Kasumi-1 (cell line): ENCODE measurements around the gene C16orf95.
A peak's percentile ranks its signal among the peaks of the same experiment; 100 is the strongest.

Experiments used
- DNase-seq, 2 experiments: peaks; one replicate each; lab custom pipeline; 2025; lab: John Stamatoyannopoulos, UW

C16orf95 gene

DNA sequence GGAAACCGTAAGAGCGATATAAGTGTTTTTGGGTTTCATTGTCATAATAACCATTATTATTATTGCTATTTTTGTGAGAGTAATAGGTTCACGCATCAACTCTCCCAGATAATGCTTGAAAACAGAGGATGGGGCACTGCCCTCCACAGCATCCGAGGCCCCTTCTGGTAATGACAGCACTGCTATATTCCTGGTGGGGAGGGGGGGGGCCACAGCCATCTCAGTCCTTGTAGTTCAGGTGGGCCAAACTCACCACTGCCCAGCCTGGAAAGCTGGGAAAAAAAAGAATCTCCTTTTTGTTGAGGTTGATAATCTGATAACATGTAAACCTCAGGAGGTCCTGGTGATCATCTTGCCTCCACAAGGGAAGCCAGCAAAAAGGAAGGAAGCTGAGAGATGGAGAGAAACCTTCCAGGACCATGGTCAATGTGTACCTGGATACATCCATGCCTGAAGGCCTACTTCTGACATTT is 706 bp downstream of the C16orf95 start:
- no peak for DNase-seq

DNA sequence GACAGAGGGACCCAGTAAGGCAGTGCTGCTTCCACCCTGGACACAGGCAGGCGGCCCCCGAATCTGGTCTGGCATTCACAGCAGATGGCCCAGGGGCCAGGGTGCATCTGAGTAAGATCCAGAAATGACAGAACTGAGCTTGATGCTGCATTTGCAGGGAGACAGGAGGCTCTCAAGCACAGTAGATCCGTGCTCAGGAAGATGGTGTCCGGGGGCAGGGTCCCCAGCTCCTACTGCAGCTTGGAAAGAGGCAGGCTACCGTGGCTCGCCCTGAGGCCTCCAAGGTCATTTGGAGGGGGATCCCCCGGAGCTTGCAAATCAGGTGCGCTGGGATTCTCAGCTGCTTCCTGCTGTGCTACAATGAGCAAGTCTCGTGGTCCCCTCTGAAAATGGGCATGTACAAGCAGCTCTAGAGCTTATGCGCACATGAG is 2.2 kb downstream of the C16orf95 start:
- DNase-seq, result no peak

DNA sequence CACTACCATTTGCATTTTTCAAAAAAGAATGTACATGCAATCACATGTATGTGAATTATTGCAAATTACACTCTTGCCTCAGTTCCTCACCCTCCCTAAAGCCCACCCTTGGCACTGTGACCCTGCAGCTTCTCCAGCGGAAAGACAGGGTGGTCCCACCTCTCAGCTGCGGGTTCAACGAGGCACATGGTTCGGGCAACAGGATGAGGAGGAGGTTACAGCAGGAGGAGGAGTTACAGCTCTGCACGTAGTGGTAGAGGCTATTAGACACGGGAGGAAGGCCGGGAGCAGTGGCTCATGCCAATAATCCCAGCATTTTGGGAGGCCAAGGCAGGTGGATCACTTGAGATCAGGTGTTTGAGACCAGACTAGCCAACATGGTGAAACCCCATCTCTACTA is 5.2 kb downstream of the C16orf95 start:
- DNase-seq, result no peak

GRCh38 chr16:87311387-87311786 is 5.8 kb downstream of the C16orf95 start:
- no peak for DNase-seq

- DNase-seq, result no peak
These were observed 6.6 kb downstream of the C16orf95 start for GRCh38 chr16:87310610-87311009.

GRCh38 chr16:87309620-87310525 is 7.3 kb downstream of the C16orf95 start:
- no peak for DNase-seq

GRCh38 chr16:87308826-87309225 is 8.4 kb downstream of the C16orf95 start:
- DNase-seq, result no peak

DNA sequence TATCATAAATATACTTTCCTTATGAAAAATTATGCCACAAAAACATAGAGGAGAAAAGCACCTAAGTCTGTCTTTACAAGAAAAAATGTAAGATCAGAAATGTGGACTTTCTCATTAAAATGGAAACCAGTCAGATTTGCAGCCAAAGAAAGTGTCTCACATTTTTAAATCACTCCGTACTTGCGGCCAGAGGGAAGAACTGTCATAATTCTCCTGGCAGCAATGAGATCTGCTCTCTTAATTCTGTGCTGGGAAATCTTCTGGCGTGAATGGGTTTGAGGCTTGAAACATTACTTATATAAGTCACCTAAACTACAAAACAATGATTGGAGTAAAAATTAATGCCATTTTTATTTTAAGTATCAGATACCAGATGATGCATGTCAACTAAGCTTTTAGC is 10.7 kb downstream of the C16orf95 start:
- no peak for DNase-seq

DNA sequence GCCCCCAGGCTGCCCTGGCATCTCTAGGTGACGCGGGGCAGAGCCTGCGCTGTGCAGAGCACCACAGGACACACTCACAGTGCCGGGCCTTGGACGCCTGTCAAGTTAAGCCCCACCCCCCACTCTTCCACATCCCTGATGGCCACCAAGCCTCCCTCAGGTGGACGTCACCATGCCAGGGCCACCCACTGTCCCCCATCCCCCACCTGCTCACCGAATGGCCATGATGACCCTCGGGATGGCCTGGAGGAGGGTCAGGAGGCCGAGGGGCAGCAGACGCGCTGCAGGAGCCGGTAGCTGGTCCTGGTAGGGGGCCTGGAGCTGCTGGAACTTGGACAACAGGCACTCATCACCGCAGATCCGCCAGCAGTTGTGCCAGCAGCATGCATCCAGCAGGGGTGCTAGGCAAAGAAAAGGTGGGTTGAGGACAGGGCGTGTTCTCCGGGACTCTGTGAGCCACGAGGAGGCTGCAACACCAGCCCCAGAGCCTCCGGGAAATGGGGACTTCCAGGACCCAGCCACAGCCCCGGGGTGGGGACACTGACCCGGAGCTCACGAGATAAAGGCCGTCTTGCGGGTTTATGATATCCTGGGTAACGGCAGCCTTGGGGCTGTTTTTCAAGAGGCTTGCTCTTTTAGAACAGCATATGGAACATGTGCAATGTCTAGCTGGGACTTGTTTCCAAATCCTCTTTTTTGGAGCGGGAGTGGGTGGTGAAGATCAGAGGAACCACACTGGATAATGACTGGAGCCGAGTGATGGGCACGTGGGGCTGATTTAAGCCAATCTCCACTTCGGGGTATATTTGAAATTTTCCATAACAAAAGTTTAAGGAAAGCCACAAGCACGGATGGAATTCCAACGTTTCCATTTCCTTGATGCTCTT is 11.4 kb downstream of the C16orf95 start:
- no peak for DNase-seq

DNA sequence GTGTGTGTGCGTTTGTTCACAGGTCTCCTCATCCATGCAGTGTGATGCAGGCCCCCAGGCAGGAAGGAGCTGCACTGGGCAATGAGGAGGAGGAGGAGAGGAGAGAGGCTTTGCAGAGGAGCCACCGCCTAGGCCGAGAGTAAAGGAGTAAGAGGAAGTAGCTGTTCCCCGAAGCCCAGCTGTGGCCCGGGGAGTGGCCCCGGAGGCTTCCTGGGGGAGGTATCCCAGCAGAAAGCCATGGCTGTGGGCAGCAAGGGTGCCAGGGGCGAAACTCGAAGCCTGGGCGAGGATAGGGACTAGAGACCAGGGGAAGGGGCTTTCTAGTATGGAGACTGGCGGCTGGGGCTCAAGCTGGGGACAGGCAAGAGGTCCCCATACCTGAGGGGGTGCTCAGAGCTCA is 12.2 kb downstream of the C16orf95 start:
- DNase-seq, result peak; percentile 76 to 84

GRCh38 chr16:87303962-87304521 is 13.2 kb downstream of the C16orf95 start:
- DNase-seq, result no peak

DNA sequence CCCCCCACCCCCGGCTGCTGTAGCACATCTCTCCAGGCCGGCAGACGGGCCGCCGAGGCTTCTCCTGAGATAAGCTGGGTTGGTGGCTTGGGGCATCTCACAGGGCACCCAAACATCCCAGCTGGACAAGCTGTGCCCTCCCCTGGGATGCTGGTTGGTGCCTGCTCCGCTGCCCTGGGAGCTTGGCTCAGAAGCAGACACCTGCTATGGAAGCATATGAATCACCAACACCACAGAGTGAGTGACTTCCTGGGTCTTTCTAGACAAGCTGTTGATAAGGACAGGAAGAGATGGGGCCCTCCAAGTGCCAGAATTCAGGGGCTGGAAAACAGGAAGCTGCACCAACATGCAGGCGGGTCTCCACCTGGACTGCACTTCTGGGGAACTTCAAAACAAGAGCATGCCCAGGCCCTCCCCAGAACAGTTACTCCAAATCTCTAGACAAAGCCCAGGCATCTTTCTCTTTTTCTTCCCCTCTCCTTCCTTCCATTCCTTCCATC is 13.7 kb downstream of the C16orf95 start:
- DNase-seq, result peak; percentile 93

DNA sequence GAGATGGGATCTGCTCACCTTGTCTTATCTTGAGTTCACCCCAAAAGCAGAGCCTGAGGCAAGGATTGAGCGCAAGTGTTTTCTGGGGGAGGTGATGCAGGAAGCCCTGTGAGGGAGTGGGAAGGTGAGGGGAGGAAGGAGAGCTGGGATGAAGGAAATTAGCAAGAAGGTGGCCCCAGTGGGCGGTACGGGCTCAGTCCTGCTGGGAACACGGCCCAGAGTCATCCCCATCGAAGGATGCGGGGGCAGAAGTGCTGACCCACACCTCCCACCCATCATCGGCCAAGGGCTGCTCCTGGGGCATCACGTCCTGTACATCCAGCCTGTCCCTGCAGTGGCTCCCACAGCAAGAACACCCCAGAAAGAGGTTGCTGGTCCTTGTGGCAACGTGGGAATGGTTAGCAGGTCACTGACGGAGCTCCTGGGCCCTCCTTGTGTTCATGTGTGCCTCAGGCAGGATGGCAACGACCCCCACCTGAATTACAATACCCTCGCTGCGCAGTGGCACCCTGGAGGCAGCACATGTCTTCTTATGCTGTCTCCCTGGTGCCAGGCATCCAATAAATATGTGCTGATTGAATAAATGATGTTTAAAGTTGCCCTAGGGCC is 18.2 kb downstream of the C16orf95 start:
- DNase-seq, result no peak

DNA sequence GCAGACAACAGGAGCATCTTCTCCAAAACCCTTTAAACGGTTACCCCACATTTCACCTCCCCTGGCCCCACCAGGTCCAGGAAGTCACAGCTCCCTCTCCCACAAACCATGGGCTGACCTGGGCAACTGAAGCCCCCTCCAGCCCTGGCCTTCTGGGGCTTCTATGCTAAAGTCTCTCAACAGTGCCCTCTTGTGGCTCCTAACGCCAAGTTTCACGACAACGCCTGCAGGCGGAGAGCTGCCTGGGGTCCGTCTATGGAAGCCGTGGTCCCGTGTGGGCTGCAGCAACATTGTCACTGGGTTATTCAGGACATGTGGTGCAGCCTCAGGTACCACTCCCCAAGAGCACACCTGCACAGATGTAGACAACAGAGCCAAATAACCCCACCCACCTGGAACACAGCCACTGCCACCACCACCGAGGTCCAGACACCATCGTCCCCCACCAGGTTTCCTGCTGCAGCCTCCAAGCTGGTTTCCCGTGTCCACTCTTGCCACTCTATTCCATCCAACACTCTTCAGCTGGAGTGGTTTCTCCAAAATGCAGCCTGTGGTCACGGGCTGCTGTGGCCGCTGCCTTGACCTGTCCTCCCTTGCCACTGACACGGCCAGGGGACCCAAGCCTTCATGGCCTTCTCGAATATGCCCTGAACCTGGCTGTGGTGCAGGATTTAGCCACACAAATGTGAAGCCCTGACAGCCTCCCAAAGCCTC is 19.1 kb downstream of the C16orf95 start:
- peak; percentile 51 to 54 for DNase-seq

DNA sequence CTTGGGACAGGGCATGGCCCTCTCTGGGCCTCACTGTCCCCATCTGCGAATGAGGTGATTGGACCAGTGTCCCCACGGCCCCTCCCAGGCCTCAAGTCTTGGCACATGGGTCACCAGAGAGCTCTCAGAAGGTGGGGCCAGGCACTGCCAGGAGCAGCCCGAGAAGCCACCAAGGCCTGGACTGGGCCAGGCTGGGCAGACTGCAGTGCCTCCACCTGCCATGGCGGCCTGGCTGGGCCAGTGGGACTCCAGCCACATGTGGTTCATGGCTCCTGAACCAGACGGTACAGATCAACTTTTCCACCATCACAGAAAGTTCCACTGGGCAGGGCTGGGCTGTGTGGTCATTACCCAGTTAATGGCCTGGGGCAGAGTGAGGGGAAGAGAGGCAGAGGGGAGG is 19.8 kb downstream of the C16orf95 start:
- DNase-seq, result no peak

GRCh38 chr16:87295661-87296531 is 21.3 kb downstream of the C16orf95 start:
- no peak for DNase-seq

GRCh38 chr16:87295259-87295658 is 21.9 kb downstream of the C16orf95 start:
- DNase-seq, result peak in 1 of 2 experiments; percentile 20

GRCh38 chr16:87293990-87294389 is 23.2 kb downstream of the C16orf95 start:
- DNase-seq, result no peak

DNA sequence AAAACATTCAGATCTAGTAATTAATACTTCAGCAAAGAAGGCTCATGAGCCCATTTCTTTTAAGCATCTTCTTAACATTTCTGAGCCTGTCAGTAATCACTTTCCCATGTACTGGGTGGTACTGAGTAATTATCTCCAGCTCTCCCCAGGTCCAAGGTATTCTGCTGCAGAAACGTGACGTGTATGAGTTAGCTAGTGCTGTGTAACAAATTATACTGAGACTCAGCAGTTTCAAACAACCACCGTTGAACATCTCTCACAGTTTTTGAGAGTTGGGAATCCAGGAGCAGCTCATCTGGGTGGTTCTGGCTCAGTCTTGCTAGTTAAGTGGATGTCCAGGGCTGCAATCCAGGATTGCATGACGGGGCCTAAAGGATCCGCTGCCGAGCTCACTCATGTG is 25.2 kb downstream of the C16orf95 start:
- DNase-seq, result no peak

GRCh38 chr16:87288753-87289362 is 28.3 kb downstream of the C16orf95 start:
- no peak for DNase-seq
